Suprapubic skin (tissue), 4 donors: ENCODE results near the gene VWC2L.

Source experiments
- POLR2A ChIP-seq, 2 donors: fragments of 450-650 bp; IDR thresholded peaks; one replicate each; pipeline ENCODE4 v1.6.1; 2017; ENCODE audit warnings: antibody characterized with exemption in 2 of 2, mild to moderate bottlenecking in 2 of 2, moderate library complexity in 2 of 2
- POLR2AphosphoS5 ChIP-seq, 3 donors: sonication (generic); formaldehyde crosslinking; IDR thresholded peaks; one replicate each; pipeline ENCODE4 v1.6.1; 2017; ENCODE audit warnings: antibody characterized with exemption in 3 of 3
- TF ChIP-seq, protein P1 (sequence below), 2 donors: fragments of 200-600 bp in 1 of 2; fragments of 450-650 bp in 1 of 2; sonication (generic) in 1 of 2; IDR thresholded peaks; one replicate each; pipeline ENCODE4 v1.5.1; 2016 to 2019; ENCODE audit warnings: antibody characterized with exemption in 2 of 2, mild to moderate bottlenecking in 1 of 2, moderate library complexity in 1 of 2

DNA sequence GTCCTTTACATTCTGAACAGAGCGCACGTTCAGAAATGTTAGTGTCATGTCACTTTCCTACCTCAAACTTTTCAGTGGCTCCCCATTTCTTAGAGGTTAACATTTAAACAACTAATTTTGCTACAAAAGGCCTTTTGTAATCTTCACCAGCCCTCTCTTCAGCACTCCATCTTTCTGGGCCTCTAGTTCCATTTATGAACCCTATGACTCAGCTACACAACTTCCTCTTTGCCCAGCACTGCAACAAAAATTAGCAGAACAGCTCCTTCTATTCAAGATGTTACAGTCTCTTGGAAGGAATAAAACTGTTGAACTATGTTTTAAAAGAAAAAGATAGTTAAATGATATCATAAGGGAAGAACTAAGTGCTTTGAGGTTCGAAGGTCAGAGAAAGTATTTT is 139.9 kb downstream of the VWC2L start:
- no peak for TF ChIP-seq POLR2A (IDR thresholded peaks at IDR 0.05)
- TF ChIP-seq, protein P1, sequence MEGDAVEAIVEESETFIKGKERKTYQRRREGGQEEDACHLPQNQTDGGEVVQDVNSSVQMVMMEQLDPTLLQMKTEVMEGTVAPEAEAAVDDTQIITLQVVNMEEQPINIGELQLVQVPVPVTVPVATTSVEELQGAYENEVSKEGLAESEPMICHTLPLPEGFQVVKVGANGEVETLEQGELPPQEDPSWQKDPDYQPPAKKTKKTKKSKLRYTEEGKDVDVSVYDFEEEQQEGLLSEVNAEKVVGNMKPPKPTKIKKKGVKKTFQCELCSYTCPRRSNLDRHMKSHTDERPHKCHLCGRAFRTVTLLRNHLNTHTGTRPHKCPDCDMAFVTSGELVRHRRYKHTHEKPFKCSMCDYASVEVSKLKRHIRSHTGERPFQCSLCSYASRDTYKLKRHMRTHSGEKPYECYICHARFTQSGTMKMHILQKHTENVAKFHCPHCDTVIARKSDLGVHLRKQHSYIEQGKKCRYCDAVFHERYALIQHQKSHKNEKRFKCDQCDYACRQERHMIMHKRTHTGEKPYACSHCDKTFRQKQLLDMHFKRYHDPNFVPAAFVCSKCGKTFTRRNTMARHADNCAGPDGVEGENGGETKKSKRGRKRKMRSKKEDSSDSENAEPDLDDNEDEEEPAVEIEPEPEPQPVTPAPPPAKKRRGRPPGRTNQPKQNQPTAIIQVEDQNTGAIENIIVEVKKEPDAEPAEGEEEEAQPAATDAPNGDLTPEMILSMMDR (IDR thresholded peaks at IDR 0.05) = no peak
- TF ChIP-seq POLR2AphosphoS5 (IDR thresholded peaks at IDR 0.05) = no peak
